OCI-LY1 (cell line): Measurements from ENCODE around the gene GALNT17.

Experiments
- H2AFZ ChIP-seq: fragments of 200-600 bp; sonication (generic), shearing (Covaris generic); 2 replicates; pipeline ENCODE4 v1.6.0; 2014; ENCODE audit warnings: antibody characterized with exemption, mild to moderate bottlenecking, low read length
- H3F3A ChIP-seq: fragments of 200-600 bp; sonication (generic), shearing (Covaris generic); 2 replicates; pipeline ENCODE4 v1.6.0; 2014; ENCODE audit warnings: mild to moderate bottlenecking, antibody characterized with exemption, low read length, moderate library complexity; ENCODE audit not compliant: insufficient read depth
- H3K27ac ChIP-seq: fragments of 200-600 bp; sonication (generic); 2 replicates; pipeline ENCODE4 v1.5.1; 2014; ENCODE audit warnings: low read length, mixed run types, mild to moderate bottlenecking, low read depth; ENCODE audit not compliant: poor library complexity, severe bottlenecking
- H3K27me3 ChIP-seq: fragments of 200-600 bp; sonication (generic); 2 replicates; pipeline ENCODE4 v1.6.0; 2014; ENCODE audit warnings: antibody characterized with exemption, mild to moderate bottlenecking, low read length, moderate library complexity; ENCODE audit not compliant: insufficient read depth
- H3K36me3 ChIP-seq: fragments of 200-600 bp; sonication (generic); 2 replicates; pipeline ENCODE4 v1.6.1; 2014; ENCODE audit warnings: mild to moderate bottlenecking, antibody characterized with exemption, low read length, moderate library complexity, mixed read lengths; ENCODE audit not compliant: insufficient read depth
- H3K4me1 ChIP-seq: fragments of 200-600 bp; sonication (generic); 2 replicates; pipeline ENCODE4 v1.5.1; 2014; ENCODE audit warnings: mild to moderate bottlenecking, low read length, moderate library complexity; ENCODE audit not compliant: insufficient read depth, severe bottlenecking
- H3K4me2 ChIP-seq: fragments of 200-600 bp; sonication (generic), shearing (Covaris generic); 2 replicates; pipeline ENCODE4 v1.6.1; 2014; ENCODE audit warnings: low read length
- H3K4me3 ChIP-seq: fragments of 200-600 bp; sonication (generic); 2 replicates; pipeline ENCODE4 v1.5.1; 2014; ENCODE audit warnings: low read length, low read depth, mild to moderate bottlenecking, mixed read lengths; ENCODE audit not compliant: poor library complexity, severe bottlenecking
- H3K79me2 ChIP-seq: fragments of 200-600 bp; shearing (Covaris generic); 2 replicates; pipeline ENCODE4 v1.6.1; 2016; ENCODE audit warnings: mixed run types, low read length, mixed read lengths; ENCODE audit not compliant: insufficient read depth
- H3K9ac ChIP-seq: fragments of 200-600 bp; sonication (generic), shearing (Covaris generic); 2 replicates; pipeline ENCODE4 v1.6.1; 2014; ENCODE audit warnings: mild to moderate bottlenecking, low read length, mixed read lengths
- H3K9me2 ChIP-seq: fragments of 200-600 bp; sonication (generic), shearing (Covaris generic); 2 replicates; pipeline ENCODE4 v1.6.1; 2014; ENCODE audit warnings: low read depth, mild to moderate bottlenecking, low read length, mixed read lengths
- H3K9me3 ChIP-seq: fragments of 200-600 bp; shearing (Covaris generic); 2 replicates; pipeline ENCODE4 v1.6.1; 2014; ENCODE audit warnings: low read length, mixed read lengths
- H4K20me1 ChIP-seq: fragments of 200-600 bp; sonication (generic), shearing (Covaris generic); 2 replicates; pipeline ENCODE4 v1.6.0; 2016; ENCODE audit warnings: mild to moderate bottlenecking, low read length; ENCODE audit not compliant: insufficient read depth
- CTCF ChIP-seq: fragments of 200-600 bp; sonication (generic), shearing (Covaris generic); IDR thresholded peaks from 2 replicates; pipeline ENCODE4 v1.5.1; 2017; ENCODE audit warnings: mild to moderate bottlenecking, antibody characterized with exemption, low read length, moderate library complexity, mixed read lengths
- EZH2 ChIP-seq: fragments of 200-600 bp; sonication (generic), shearing (Covaris generic); IDR thresholded peaks from 2 replicates; pipeline ENCODE4 v1.8.0; 2017; ENCODE audit warnings: borderline replicate concordance, mixed run types, mild to moderate bottlenecking, antibody characterized with exemption, low read length, moderate library complexity, mixed read lengths

Gene GALNT17

DNA sequence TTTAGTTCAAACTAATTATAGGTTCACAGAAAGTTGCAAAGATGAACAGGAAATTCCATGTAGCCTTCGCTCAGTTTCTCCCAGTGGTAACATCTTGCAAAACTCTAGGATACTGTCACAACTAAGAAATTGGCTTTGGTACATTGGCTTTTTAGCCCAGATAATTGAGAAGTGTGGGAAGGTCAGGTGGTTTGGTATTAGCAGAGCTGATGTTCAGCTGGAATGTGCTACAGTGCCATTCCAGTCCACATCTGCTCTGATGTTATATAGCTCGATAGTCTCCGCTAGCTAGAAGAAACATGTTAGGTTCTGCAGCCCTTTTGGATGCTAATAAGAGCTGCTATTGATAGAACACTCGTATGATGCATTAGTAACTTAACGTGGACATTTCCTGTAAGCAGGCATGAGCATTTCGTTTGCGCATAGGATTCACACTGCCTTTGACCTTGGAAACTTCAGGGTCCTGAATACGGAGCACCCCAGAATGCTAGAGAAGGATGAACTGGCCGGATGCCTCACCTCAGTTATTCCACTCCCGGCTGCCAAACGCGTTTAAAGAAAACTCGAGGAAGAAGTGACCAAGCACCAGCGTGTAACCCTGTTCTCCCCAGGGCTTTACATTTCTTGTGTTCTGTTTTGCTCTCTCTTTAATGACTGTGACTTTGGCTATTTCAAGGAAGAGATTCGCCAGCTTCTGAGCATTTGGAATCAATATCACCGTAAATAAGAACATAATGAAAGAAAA is 271.4 kb downstream of the GALNT17 start:
- Histone ChIP-seq H3K4me1 (no peaks in the 10 kb centered on the region), H3K36me3 (no peaks in the 10 kb centered on the region), H3K27me3 (no peaks in the 10 kb centered on the region), H3K9me3 (no peaks in the 10 kb centered on the region), H3K4me2 (no peak overlapping the region), H3K9ac (no peak overlapping the region), H3K79me2 (no peaks in the 10 kb centered on the region), H3K9me2 (no peaks in the 10 kb centered on the region), H2AFZ (no peak overlapping the region), H3K27ac (no peak overlapping the region), H4K20me1 (no peaks in the 10 kb centered on the region), H3F3A (no peaks in the 10 kb centered on the region), H3K4me3 (no peak overlapping the region)
- no peak for TF ChIP-seq EZH2
- no peak for TF ChIP-seq CTCF

GRCh38 chr7:71404726-71405345 is 272.9 kb downstream of the GALNT17 start:
- H3K9me2 ChIP-seq: no peaks in the 10 kb centered on the region
- H3K36me3 ChIP-seq: no peaks in the 10 kb centered on the region
- H3K27me3 ChIP-seq: no peaks in the 10 kb centered on the region
- no peak overlapping the region for H2AFZ ChIP-seq
- no peak overlapping the region for H3K9ac ChIP-seq
- no peak overlapping the region for H3K4me2 ChIP-seq
- H3F3A ChIP-seq: no peaks in the 10 kb centered on the region
- TF ChIP-seq CTCF (no peak), EZH2 (no peak)
- no peaks in the 10 kb centered on the region for H3K4me1 ChIP-seq
- no peaks in the 10 kb centered on the region for H4K20me1 ChIP-seq
- H3K79me2 ChIP-seq: no peaks in the 10 kb centered on the region
- no peak overlapping the region for H3K27ac ChIP-seq
- H3K9me3 ChIP-seq: no peaks in the 10 kb centered on the region
- H3K4me3 ChIP-seq: no peak overlapping the region

- H3K27me3 ChIP-seq: no peaks in the 10 kb centered on the region
- TF ChIP-seq CTCF (no peak), EZH2 (no peak)
Observed at GRCh38 chr7:71408271-71408670, 276.3 kb downstream of the GALNT17 start.

More at GRCh38 chr7:71408271-71408670, 276.3 kb downstream of the GALNT17 start:
- no peaks in the 10 kb centered on the region for H4K20me1 ChIP-seq
- H3K4me3 ChIP-seq: no peak overlapping the region
- no peak overlapping the region for H3K4me2 ChIP-seq
- no peaks in the 10 kb centered on the region for H3K79me2 ChIP-seq
- no peaks in the 10 kb centered on the region for H3K4me1 ChIP-seq
- H3K9me2 ChIP-seq: no peaks in the 10 kb centered on the region
- H3K9me3 ChIP-seq: no peaks in the 10 kb centered on the region
- no peak overlapping the region for H3K27ac ChIP-seq
- H2AFZ ChIP-seq: no peak overlapping the region
- no peaks in the 10 kb centered on the region for H3K36me3 ChIP-seq
- no peaks in the 10 kb centered on the region for H3F3A ChIP-seq
- H3K9ac ChIP-seq: no peak overlapping the region
